NCI-H345 treated with DMSO at 0.1 percent for 48 hours (cell line): Measurements from ENCODE around the gene SLC17A1.

Experiments used
- DNase-seq: peaks from one replicate; lab custom pipeline; 2025; ENCODE audit not compliant: unreplicated experiment; lab: John Stamatoyannopoulos, UW

SLC17A1 gene

DNA sequence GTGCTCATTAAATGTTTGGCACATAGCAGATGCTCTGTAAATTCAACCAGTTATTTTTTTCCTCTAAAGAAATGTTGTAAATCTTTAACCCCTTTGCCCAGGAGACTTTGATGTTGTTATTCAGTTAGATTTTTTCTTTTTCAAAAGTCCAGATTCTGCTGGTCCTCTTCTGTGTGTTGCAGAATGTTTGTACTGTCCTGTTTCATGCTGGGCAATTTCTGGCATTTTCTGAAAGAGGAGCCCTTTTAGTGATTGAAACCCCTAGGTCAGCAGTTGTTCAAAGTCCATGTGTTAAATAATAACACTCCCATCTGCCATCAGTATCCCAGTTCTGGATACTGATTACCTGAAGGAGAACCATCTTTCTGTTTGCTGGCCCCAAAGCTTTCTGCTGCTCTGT lies 1.3 kb upstream of the SLC17A1 start:
- no peak for DNase-seq

DNA sequence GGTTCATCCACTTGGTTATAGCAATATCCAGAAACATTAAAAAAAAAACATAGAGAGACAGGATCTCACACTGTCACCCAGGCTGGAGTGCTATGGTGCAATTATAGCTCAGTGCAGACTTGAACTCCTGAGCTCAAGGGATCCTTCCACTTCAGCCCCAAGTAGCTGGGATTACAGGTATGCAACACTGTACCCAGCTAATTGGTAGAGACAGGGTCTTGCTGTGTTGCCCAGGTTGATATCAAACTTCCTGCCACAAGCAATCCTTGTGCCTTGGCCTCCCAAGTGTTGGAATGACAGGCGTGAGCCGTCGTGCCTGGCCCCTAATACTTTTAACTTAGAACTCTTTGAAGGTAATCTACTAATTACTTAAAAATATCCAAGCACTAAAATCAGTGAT lies 818 bp upstream of the SLC17A1 start:
- no peak for DNase-seq

- no peak for DNase-seq
Observed at GRCh38 chr6:25832307-25832662, 433 bp upstream of the SLC17A1 start.

DNA sequence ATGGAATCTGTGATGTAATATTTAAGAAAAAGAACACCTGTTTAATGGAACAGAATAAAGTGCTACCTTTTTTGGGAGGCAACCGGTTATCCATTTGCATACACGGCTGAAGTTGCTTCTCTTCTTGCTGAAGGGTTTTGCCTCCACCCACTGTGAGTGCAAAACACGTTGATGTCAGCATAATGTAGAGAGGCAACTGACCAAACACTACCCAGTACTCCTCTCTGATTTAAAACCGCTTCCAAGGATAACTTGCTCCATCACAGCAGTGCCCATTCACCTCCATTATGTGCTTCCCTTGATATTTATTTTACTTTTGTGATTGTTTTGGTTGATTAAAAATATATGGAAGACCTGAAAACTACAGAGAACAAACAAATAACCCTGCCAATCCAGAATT lies 1.4 kb downstream of the SLC17A1 start:
- no peak for DNase-seq

GRCh38 chr6:25829375-25829774 lies 2.5 kb downstream of the SLC17A1 start:
- DNase-seq = no peak

- no peak for DNase-seq
Observed at GRCh38 chr6:25821341-25821740, 10.5 kb downstream of the SLC17A1 start.

DNA sequence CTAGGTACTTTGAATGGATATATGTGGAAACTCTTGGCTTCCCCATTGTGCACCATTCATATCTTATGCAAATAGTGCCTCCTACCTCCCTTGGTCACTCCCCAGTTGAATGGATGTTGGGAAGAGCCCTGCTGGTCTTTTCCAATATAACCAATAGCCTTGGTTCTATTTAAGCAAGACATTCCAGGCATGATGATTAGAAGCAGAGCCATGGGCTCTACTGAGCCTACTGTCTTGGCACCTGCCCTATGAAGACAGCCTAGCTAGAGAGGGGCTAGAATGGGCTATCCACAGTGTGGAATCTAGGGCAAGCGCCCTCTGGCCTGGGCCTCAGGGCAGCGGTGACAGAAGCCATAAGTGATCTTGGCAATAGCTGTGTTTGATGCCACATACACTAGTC lies 15.6 kb downstream of the SLC17A1 start:
- DNase-seq = no peak

DNA sequence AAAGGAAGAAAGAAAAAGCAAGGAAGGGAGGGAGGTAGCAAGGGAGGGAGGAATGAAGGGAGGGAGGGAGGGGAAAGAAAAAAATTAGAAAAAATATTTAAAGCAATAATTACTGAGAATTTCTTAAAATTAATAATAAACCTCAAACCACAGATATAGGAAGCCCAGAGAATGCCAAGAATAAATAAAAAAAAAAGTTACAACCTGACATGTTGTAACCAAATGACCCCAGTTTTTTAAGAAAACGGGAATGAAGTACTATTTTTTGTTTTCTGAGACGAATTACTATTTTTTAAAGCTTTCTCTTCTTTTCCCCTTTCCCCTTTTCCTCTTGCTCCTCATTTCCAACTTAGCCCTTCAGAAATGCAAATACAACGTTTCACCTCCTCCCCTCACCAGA lies 16.7 kb downstream of the SLC17A1 start:
- DNase-seq = no peak

DNA sequence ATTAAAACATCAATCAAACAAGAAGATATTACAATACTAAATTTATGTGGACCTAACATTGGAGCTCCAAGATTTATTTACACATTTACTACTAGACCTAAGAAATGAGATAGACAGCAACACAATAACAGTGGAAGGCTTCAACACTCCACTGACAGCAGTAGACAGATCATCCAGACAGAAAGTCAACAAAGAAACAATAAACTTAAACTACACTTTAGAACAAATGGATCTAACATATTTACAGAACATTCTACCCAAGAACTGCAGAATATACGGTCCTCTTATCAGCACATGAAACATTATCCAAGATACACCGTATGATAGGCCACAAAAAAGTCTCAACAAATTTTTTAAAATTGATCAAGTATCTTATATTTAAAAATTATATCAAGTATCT lies 27.0 kb downstream of the SLC17A1 start:
- no peak for DNase-seq

DNA sequence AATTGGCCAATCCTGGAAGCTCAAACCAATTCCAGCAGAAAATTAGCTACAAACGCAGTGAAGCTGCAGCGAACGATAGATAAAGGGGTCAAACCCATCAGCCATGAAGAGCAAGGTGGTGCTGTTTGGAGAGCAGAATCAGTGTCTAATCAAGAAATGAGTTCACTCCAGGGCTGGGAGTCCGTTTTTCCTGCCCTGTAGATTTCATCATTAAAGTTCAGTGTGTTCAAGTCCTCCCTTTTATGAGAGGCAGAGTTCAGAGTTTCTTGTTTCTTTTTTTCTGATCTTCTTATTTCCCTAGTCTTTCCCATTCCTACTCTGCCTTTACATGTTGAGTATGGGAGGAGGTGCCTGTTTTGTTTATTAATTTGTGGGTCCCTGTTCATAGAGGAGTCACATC lies 30.4 kb downstream of the SLC17A1 start:
- no peak for DNase-seq

- no peak for DNase-seq
Observed at GRCh38 chr6:25794784-25795183, 37.1 kb downstream of the SLC17A1 start.

GRCh38 chr6:25793970-25794369 lies 37.9 kb downstream of the SLC17A1 start:
- no peak for DNase-seq

GRCh38 chr6:25792016-25792415 lies 39.8 kb downstream of the SLC17A1 start:
- DNase-seq = no peak

GRCh38 chr6:25789475-25789874 lies 42.4 kb downstream of the SLC17A1 start:
- no peak for DNase-seq

DNA sequence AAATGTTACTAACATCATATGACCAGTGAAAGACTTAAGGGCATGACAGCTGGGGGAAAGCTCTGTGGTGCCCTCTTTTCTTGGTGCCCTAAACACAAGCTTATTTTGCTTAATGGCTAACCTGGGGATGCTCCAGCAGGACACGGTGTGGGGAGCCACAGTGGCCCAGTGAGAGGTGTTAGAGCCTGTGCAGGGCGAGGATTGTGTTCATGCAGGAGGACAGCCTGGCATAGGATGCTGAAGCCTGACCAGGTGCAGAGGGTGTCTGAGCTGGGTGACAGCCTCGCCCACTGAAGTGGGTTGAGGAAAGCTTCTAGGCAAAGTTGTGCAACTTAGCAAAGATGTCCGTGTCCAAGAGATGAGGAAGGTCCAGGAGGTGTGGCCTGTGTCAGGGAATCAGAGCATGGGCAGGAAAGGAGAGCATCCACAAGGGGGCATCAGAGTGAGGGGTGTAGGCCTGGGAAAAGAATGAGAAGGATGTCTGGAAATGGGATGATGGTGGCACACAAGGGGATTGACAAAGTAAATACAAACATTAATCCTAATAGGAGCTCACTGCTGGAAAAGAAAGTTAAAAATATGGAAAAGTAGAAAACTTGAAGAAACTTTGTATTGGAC lies 43.4 kb downstream of the SLC17A1 start:
- DNase-seq = no peak

GRCh38 chr6:25787428-25787827 lies 44.4 kb downstream of the SLC17A1 start:
- no peak for DNase-seq

- no peak for DNase-seq
Observed at GRCh38 chr6:25781134-25781533, 50.7 kb downstream of the SLC17A1 start.

- DNase-seq = no peak
Observed at GRCh38 chr6:25777856-25778649, 53.8 kb downstream of the SLC17A1 start.

GRCh38 chr6:25777031-25777430 lies 54.8 kb downstream of the SLC17A1 start:
- DNase-seq = no peak

DNA sequence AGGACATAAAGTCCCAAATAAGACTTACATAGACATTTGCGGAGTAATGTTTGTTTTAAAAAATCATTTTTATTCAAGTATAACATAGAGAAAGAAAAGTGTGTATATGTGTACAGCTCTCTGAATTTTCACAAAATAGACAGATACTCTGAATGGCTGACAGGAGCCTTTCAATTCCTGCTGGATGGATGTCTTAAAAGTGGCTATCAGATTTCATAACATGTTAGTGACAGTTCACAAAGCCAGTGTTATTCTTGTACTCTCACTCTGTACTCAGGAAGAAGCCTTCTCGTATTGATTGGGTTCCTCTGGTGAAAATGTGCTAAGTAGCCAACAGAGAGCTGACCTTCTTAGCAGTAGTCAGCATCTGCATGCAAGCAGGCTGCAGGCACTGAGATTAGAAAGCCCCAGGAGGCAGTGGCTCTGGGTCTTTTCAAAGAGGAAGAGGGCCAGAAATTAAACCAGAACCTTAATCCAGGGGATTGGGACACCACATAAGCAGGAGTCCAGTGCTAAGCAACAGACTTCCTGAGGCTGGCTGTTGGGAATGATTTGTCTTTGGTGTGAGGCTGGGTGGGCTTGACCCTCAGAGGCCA lies 57.6 kb downstream of the SLC17A1 start:
- DNase-seq = no peak

- DNase-seq = no peak
Observed at GRCh38 chr6:25769983-25770382, 61.9 kb downstream of the SLC17A1 start.

- DNase-seq = no peak
Observed at GRCh38 chr6:25768566-25768965, 63.3 kb downstream of the SLC17A1 start.

GRCh38 chr6:25764611-25765010 lies 67.2 kb downstream of the SLC17A1 start:
- no peak for DNase-seq
